GM18517 (cell line): ENCODE measurements around the gene FRMD8.

Experiments
- ATAC-seq: cut with Tn5 transposase; IDR thresholded peaks from one replicate; pipeline ENCODE4 v1.9.1; 2021; ENCODE audit warnings: mild to moderate bottlenecking, moderate library complexity; ENCODE audit not compliant: unreplicated experiment

Gene FRMD8

DNA sequence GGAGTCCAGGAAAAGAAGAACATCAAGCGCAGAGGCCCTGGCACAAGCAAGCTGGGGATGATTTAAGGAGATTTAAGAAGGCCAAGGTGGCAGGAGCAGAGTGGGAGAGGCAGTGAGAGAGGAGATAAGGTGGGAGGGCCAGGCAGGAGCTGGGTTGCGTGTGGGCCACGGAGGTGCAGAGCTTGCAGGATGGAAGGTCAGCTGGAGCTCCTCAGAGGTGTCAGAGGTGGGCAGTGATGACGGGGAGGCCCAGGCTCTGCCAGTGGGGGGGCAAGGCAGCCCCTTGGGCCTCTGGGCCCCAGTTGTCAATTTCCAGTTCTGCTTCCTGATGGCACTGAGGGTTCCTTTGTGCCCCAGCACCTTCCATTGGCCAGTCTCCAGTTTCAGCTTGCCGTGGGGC lies 6.5 kb downstream of the FRMD8 start:
- ATAC-seq: no peak

DNA sequence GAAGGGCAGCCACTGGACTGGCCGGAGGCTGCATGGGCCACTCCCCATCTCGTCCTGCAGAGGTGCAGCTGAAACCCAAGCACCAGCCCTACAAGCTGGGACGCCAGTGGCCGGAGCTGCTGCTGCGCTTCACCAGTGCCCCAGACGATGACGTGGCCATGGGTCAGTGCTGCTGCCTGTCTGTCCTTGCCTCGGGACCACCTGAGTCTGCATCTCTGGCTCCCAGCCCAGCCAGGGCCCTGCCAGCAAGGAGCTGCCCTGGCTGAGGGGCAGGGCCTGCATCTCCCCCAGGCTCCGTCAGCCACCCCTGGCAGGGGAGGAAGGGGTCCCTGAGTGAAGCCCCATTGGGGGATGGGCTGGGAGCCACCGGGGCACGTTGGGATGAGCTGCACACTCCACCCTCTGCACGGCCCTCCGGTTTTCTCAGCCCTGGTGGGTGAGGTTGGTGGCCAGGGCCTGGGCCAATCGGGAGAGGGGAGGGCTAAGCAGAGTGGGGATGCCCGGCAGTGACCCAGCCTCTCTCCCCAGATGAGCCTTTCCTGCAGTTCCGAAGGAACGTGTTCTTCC lies 7.2 kb downstream of the FRMD8 start:
- ATAC-seq: no peak

DNA sequence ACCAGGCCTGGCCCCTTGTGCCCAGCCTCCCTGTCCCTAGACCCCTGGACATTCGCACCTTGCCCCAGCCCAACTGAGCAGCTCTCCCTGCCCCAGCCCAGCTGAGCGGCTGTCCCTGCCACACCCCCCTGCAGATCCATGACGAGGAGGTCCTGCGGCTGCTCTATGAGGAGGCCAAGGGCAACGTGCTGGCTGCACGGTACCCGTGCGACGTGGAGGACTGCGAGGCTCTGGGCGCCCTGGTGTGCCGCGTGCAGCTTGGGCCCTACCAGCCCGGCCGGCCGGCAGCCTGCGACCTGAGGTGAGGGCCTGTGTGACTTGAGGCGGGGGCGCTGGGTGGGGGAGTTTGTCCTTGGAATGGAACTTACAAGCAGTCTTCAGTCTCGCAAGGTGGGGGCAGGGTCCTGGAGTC lies 7.7 kb downstream of the FRMD8 start:
- no peak for ATAC-seq

DNA sequence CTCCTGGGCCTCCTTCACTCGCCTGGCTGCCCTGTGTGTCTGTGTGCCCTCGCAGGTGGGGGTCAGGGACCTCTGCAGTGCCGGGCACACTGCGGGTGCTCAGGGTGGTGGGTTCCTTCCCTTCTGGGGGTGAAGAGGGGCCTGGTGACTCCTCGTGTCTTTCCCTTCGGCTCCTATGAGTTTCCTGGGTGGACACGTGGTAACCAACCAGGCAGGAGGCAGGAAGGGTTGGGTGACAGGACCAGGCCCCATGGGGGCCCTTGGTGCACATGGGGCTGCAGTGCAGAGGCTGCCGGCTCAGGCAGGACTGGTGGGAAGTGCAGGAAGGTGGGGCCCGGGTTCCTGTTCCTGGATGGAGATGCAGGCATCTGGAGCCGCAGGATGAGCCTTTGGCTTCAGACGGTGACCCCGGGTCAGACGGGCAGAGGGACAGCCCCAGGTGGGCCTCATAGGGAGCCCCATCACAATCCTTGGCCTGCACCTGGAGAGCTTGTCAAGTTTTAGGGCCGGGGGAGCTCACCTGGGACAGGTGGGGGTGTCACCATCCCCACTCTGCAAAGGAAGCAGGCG lies 9.6 kb downstream of the FRMD8 start:
- no peak for ATAC-seq

DNA sequence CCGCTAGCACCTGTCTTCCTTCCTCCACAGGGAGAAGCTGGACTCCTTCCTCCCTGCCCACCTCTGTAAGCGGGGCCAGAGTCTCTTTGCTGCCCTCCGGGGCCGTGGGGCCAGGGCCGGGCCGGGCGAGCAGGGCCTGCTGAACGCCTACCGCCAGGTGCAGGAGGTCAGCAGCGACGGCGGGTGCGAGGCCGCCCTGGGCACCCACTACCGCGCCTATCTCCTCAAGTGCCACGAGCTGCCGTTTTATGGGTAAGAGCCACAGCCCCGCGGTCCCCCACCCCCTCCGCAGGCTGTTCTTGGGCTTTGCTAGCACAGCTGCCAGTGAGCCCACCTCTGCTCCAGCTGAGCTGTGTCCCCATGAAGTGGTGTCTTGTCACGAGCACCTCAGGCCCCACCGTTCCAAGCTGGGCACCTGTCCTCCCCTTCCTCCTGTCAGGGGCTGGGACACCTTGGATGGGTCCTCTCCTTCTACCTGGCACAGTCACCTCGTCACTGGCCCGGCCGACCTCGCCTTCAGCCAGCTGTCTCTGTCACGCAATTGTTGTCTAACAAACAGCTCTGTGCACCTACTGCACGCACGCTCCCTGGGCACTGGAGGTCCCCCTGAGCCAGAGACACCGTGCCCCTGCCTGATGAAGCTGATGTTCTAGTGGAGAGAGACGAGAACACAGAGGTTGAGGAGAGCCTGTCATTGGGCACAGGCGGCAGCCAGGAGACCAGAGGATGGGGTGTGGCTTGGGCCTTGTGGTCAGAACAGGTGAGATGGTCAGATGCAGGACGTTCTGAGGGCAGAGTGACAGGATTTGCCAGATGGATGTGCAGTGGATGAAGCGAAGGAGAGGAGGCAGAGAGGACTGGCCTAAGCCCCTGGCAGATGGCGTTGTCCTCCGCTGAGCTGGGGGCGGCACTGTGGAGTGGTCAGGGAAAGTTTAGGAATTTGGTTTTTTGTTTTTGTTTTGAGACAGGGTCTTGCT lies 10.6 kb downstream of the FRMD8 start:
- no peak for ATAC-seq

DNA sequence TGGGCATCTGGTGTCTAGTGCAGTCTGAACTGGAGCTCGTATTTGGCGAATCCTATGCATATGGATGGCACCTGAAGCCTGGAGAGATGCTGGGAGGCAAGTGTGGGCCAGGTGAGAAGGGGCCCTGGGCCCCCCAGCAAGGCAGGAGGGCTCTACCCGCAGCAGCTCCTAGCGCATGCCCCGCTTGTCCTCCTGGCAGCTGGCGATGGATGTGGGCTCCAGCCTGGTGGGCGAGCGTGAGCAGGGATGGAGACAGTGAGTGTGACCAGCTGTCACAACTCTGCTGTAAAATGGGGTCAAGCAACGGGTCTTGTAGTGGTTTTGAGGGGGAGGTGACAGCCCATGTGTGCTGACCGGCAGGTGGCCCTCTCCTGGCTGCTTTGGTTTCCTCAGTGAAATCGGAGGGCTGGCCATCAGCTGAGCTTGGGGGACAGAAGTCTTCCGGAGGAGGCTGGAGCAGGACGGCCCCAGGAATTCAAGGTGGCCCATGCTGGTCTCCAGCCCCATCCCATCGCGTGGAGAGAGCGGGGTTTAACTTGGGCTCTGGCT lies 12.0 kb downstream of the FRMD8 start:
- no peak for ATAC-seq

DNA sequence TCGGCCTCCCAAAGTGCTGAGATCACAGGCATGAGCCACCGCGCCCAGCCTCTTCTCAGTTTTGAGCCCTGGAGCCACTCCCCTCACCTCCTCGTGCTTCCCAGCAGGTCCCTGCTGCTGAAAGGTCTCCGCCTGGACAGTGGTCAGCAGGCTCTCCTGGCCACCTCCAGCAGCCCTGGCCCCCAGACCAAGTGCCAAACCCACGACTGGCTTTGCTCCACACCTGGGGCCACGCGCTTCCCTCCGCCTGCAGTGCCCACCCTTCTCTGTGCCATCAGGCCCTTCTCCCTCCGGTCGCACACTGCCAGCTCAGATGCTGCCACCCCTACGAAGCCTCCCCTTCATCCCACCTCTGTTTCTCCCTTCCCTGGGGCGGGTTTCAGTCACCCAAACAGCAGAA lies 12.8 kb downstream of the FRMD8 start:
- ATAC-seq: no peak

DNA sequence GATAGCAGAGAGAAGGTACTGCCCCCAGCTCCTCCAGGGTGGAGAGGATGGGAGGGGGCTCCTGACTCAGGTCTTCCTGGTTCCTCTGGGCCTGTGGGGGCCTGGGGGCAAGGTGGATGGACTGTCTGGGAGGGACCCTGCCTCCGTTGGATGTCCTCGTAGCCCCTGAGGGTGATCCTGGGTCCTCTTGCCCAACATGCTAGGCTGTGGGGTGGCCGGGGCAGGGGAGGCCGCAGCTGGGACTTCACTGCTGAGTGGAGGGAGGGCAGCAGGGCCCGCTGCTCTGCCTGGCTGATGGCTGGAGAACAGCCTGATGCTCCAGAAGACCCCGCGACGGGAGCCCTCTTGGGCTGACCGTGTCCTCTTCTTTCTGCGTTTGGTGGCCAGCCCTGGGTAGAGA lies 13.4 kb downstream of the FRMD8 start:
- no peak for ATAC-seq

DNA sequence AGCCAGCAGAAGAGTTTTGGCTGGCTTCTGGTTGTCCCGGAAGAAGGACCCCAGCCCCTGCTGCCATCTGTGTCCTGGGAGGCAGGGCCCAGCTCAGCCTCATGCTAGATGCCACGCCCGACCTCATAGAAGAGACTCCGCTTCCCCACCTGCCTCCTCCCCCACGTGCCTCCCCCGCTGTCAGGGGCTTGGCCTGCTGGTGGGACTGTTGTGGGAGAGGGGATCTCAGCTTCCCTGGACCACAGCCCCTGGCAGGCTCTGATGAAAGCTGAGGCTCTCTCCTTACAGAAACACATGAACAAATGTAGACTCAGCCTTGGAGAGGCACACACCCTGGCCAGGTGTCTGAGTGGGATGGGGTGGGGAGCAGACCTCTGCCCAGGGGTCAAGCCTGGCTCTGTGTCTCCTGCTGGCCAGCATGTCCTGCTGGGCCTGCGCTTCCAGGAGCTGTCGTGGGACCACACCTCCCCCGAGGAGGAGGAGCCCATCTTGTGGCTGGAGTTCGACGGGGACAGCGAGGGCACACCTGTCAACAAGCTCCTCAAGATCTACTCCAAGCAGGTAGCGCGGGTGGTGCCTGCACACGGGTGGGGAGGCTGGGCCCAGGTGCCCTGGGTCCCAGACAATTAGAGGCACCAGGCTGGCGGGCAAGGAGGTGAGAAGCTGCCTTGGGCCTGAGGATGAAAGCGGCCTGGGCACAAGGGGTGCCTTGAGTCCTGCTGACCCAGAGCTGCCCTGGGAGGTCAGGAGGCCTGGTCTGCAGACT lies 14.1 kb downstream of the FRMD8 start:
- no peak for ATAC-seq

DNA sequence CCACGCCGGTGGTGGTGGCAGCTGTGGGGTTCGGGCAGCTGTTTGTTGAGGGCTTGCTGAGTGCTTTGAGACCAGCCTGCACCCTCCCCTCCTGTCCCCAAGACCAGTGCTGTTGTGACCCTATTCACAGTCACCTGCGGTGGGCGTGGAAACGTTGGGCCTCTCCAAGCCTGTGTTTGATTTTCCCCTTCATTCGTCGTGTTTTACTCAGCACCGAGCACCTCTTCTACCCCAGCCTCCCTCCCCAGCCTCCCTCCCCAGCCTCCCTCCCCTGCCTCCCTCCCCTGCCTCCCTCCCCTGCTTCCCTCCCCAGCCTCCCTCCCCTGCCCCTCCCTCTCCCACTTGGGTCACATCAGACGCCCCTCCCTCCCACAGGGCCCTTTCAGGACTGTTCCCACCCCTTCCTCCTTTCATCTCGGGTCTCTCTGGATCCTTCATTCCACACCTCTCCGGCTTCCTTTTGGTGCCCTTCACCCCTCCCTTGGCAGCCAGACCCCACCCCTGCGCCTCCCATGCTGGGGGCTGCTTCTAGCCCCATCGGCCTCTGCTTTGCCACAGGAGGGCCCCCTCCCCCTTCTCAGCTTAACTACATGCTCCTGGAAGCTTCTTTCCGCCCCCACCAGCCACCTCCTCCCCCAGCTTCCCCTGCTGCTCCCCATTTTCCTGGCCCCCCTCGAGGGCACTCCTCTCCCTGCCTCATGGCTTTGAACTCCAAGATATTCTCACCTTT lies 14.8 kb downstream of the FRMD8 start:
- ATAC-seq: no peak

DNA sequence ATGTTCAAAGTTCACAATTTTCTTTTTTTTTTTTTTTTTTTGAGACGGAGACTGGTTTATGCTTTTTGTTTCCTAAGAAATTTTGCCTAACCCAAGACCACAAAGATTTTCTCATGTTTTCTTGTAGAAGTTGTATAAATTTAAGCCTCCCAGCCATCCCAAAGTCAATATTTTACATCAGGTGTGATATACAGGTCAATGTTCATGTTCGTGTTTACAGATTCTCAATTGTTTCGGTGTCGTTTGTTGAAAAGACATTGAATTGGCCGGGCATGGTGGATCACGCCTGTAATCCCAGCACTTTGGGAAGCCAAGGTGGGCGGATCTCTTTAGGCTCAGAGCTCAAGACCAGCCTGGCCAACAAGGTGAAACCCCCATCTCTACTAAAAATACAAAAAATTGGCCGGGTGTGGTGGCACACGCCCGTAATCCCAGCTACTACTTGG lies 15.4 kb downstream of the FRMD8 start:
- no peak for ATAC-seq

DNA sequence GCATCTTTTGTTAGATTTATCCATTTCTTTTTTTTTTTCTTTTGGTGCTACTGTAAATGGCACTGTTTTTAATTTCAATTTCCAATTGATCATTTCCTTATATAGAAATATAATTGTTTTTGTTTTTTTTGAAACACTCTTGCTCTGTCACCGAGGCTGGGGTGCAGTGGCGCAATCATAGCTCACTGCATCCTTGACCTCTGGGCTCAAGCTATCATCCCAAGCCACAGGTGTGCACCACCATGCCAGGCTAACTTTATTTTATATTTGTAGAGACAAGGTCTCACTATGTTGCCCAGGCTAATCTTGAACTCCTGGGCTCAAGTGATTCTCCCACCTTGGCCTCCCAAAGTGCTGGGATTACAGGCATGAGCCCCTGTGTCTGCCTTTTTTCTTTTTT lies 16.4 kb downstream of the FRMD8 start:
- ATAC-seq: no peak

DNA sequence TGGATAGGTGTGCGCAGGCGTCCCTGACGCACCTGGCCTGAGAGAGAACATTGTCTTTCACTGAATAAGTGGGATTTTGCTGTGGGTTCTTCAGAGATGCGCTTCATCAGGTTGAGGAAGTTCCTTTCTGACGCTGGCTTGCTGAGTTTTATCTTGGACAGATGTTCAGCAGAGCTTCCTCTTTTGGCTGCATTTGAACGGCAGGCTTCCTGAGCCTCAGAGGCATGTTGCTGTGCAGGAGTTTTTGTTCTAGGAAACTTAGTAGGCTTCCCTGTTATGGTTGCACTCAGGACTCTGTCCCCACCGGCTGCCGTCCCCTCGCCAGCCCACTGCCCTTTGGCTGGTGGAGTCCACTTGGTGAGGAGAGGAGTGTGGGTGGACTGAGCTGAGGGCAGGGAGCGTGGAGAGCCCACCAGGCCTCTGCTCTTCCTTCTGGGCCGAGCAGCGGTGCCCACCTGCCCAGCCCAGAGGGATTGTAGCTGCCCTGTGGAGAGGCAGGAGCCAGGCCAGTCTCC lies 17.2 kb downstream of the FRMD8 start:
- no peak for ATAC-seq

DNA sequence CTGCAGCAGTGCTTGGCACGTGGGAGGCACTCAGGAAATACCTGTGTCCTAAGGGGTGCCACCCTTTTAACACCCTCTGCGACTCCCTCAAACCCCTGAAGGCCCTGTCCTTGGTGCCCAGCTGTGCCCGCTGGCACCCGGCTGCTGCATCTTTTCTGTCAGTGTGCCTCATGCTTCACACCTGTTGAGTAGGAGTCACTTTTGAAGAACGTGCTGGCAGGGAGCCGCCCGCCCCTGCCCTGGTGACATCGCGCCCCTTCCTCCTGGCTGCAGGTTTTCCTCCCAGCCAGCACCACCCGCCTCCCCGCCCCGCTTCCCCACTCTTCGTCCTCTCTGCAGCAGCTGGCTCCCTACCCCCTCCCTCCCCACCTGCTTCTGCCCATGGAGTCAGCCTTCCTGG lies 17.8 kb downstream of the FRMD8 start:
- no peak for ATAC-seq

DNA sequence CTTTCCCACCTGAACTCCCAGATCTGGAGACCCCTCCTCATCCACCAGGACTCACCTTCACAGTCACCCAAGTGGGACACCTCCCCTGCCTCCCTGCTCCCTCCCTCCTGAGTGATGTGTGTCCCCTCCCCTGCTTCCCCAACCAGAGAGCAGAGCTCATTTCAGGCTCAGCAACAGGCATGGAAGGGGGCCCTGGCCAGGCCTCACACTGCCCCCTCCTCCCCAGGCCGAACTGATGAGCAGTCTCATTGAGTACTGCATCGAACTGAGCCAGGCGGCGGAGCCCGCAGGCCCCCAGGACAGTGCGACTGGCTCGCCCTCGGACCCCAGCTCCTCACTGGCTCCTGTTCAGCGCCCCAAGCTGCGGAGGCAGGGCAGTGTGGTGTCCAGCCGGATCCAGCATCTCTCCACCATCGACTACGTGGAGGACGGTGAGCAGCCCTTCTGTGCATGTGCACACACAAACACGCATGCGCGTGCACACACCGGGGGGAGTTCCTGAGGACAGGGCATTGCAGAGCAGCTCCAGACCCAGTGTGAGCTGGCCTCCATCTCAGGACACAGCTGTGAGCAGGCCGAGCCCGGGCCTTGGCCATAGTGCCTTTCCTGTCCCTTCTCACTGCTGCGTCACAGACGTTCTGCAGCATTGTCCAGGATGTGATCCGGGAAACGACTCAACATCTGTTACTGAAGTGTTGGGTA lies 18.4 kb downstream of the FRMD8 start:
- no peak for ATAC-seq

DNA sequence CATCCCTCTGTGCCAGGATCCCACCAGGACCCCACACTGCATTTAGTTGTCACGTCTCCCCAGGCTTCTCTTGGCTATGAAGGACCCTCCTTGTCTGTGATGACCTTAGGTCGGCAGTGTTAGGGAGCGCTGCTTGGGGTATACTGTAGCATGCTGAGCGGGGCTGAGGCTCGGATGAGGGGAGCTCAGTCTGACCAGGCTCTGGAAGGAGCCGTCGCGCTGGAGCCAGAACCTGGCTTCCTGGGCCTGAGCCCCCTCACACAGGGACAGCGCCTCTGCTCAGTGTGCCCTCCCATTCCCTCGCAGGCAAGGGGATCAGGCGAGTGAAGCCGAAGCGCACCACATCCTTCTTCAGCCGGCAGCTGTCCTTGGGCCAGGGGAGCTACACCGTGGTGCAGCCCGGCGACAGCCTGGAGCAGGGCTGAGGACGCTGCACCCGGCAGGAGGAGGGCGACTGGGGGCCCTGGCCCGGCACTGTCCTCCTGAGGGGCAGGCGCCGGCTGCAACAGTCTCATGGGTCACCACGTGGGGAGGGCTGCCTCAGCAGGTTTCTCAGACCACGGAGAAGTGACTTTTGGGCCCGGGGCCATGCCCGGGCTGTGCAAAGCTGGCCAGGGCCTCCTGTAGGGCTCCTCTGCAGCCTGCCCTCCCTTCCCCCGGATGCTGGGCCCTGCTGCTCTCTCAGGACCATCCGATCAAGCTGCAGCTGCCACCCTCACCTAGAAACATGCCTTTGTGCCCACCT lies 24.7 kb downstream of the FRMD8 start:
- ATAC-seq: no peak

DNA sequence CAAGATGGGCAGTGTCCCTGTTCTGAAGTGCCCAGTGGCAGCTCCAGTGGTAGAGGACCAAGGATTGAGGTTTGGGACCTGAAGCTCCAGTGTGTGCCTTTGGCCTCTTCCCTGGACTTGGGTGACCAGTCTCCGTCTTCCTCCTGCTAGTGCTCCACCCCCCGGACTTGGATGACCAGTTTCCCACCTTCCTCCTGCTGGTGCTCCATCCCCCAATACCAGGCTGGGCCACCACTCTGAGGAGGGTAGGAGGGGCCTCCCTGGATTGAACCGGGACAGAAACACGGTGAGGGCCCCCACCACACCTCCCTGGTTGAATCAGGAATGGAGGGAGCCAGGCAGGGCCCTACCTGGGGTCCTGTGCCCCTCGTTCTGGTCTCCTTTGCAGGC lies 25.2 kb downstream of the FRMD8 start:
- no peak for ATAC-seq

DNA sequence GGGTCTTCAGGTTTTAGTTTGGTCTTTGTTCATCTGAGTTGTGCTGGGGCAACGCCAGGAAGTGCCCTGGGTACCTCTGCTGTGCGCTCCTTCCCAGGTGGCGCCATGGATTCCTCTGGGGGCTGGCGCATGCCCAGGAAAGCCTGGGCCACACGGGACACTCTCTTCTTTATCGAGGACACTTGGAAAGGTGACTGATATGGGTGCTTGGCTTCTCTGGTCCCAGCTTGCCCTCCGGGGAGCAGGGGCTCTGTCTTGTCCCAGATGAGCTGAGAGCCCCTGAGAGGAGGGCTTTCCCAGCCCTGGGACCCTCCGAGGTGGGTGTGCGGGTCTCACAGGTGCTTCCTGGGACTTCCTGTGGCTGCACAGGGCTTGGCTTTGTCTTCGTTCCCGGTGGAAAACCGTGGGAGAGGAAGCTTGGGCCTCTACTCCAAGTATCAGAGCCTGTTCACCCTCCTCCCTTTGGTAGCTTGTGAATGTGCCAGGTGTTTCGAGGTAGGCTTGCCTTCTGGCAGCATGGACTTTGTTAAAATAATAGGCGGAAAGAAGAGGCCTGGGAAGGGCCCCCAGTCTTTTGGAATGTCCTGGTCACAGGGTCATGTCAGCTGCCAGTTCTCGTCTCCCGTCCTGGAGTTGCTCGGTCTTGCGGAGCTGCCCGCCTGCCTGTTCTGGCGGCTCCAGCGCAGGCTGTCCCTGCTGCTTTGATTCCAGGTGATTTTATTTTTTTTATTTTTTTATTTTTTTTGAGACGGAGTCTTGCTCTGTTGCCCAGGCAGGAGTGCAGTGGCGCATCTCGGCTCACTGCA lies 26.0 kb downstream of the FRMD8 start:
- no peak for ATAC-seq
